ENCODE measurements around the gene AGR3. TPM values are rescaled to one million over a fixed set of nuclear protein-coding genes. Genes with fewer than 3 reads are reported as not detected.

The AGR3 gene
- total and polyA plus RNA-seq, 10 donors: 0.38 TPM; not detected in 9

DNA sequence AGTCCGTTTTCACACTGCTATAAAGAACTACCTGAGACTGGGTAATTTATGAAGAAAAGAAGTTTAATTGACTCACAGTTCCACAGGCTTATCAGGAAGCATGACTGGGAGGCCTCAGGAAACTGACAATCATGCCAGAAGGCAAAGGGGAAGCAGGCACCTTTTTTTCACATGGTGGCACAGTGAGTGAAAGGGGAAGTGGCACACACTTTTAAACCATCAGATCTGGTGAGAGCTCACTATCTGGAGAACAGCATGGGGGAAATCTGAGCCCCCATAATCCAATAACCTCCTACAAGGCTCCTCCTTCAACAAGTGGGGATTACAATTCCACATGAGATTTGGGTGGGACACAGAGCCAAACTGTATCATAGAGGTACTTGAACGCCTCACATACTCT lies 30.0 kb downstream of the AGR3 start:
- H3K4me3 ChIP-seq: no peak overlapping the region
- no peaks in the 10 kb centered on the region for H3K36me3 ChIP-seq
- H3K27me3 ChIP-seq (replicated peaks in 1 of 7): peaks cover 0 to 4% (median 0%) of the 10 kb centered on the region in 7 donors
- intact Hi-C loops (cut with DNase I; ENCODE audit: low total_unique reads): no loop called here
- H3K27ac ChIP-seq: no peak overlapping the region
- no peak for DNase-seq
- peaks cover 0 to 18% (median 5%) of the 10 kb centered on the region in 6 donors for H3K4me1 ChIP-seq
- TF ChIP-seq POLR2A (IDR thresholded peaks at IDR 0.05) (no peak), CTCF (IDR thresholded peaks at IDR 0.05 in 8 of 11, conservative IDR thresholded peaks at IDR 0.05 in 3 of 11) (no peak), POLR2AphosphoS5 (IDR thresholded peaks at IDR 0.05) (no peak)
- 22 to 34% (median 31%) methylated on average over 2 of the region's 2 CpGs for WGBS, 5 donors
- H3K9me3 ChIP-seq: no peaks in the 10 kb centered on the region

- no peak for TF ChIP-seq CTCF (IDR thresholded peaks at IDR 0.05 in 8 of 11, conservative IDR thresholded peaks at IDR 0.05 in 3 of 11)
- TF ChIP-seq POLR2AphosphoS5 (IDR thresholded peaks at IDR 0.05): no peak
- no peak for TF ChIP-seq POLR2A (IDR thresholded peaks at IDR 0.05)
- H3K27ac ChIP-seq: no peak overlapping the region
- H3K4me1 ChIP-seq: peaks cover 0 to 18% (median 5%) of the 10 kb centered on the region in 6 donors
- DNase-seq: peak; percentile 82
- H3K4me3 ChIP-seq: peak overlapping the region in 4 of 8 donors; percentile 5 to 41 (median 18)
- H3K27me3 ChIP-seq (replicated peaks in 1 of 7): peaks cover 0 to 4% (median 0%) of the 10 kb centered on the region in 7 donors
- intact Hi-C loops (cut with DNase I; ENCODE audit: low total_unique reads): no loop called here
- no peaks in the 10 kb centered on the region for H3K36me3 ChIP-seq
- WGBS, 5 donors: 59 to 83% (median 66%) methylated on average over 29 to 44 of the region's 44 CpGs
- H3K9me3 ChIP-seq: no peaks in the 10 kb centered on the region
Measured at GRCh38 chr7:16850614-16851466, 30.9 kb downstream of the AGR3 start.

GRCh38 chr7:16849296-16850148 lies 32.3 kb downstream of the AGR3 start:
- TF ChIP-seq CTCF (IDR thresholded peaks at IDR 0.05 in 8 of 11, conservative IDR thresholded peaks at IDR 0.05 in 3 of 11): no peak
- no peak for TF ChIP-seq POLR2AphosphoS5 (IDR thresholded peaks at IDR 0.05)
- no peak for TF ChIP-seq POLR2A (IDR thresholded peaks at IDR 0.05)
- WGBS, 5 donors: 75 to 91% (median 85%) methylated on average over 12 of the region's 12 CpGs
- intact Hi-C loops (cut with DNase I; ENCODE audit: low total_unique reads): no loop called here
- Histone ChIP-seq H3K36me3 (no peaks in the 10 kb centered on the region), H3K9me3 (no peaks in the 10 kb centered on the region), H3K4me1 (peaks cover 0 to 18% (median 5%) of the 10 kb centered on the region in 6 donors), H3K27me3 (replicated peaks in 1 of 7) (peaks cover 0 to 4% (median 0%) of the 10 kb centered on the region in 7 donors), H3K4me3 (no peak overlapping the region), H3K27ac (no peak overlapping the region)
- DNase-seq: no peak

Data from spleen (tissue), 11 donors.